ENCODE data around the gene ZSCAN22. TPM values are rescaled to one million over a fixed set of nuclear protein-coding genes. Genes with fewer than 3 reads are reported as not detected.

ZSCAN22 gene
- total and polyA plus RNA-seq, 2 of the 4 experiments (the other 2 are of a cell fraction): 2.2 to 2.5 TPM

- Histone ChIP-seq H3K4me1 (ENCODE audit: control insufficient read depth, insufficient read depth, low read length) (peaks cover 7% of the 10 kb centered on the region; the same call in 1 of the 2 replicates), H2BK120ac (ENCODE audit: low read depth, low read length) (no peak overlapping the region), H4K8ac (ENCODE audit: low read depth in 2 of 2, low read length in 2 of 2) (no peak overlapping the region), H3K4me3 (ENCODE audit: insufficient read depth, low read depth, low read length) (no peak overlapping the region), H3K14ac (replicated peaks; ENCODE audit: low read depth, low read length) (no peak overlapping the region), H3K27ac (ENCODE audit: insufficient read depth, low read length) (no peak overlapping the region), H3K56ac (ENCODE audit: extremely low read depth, insufficient read depth, low read length) (no peak overlapping the region), H2BK15ac (ENCODE audit: low read depth, low read length) (no peak overlapping the region), H3K18ac (ENCODE audit: low read depth, low read length) (no peak overlapping the region), H3K79me1 (ENCODE audit: low read depth in 1 of 2, low read length in 2 of 2) (peaks cover 0 to 21% of the 10 kb centered on the region in 2 experiments; a peak in 3 of 4 replicates), H2BK5ac (ENCODE audit: low read depth, low read length, poor library complexity, severe bottlenecking) (no peak overlapping the region), H3K4me2 (ENCODE audit: low read depth, low read length) (no peak overlapping the region), H4K5ac (ENCODE audit: low read depth, low read length) (no peak overlapping the region), H3K9me1 (ENCODE audit: insufficient read depth, low read length) (peaks cover 4% of the 10 kb centered on the region; the same call in 1 of the 2 replicates), H2AK9ac (replicated peaks; ENCODE audit: low read depth, low read length, poor library complexity) (no peak overlapping the region), H3K36me3 (ENCODE audit: control insufficient read depth, insufficient read depth, low read length) (peaks cover 11% of the 10 kb centered on the region; the same call in 1 of the 2 replicates), H2AFZ (replicated peaks; ENCODE audit: low read length, poor library complexity) (no peak overlapping the region), H3K4ac (ENCODE audit: low read depth, low read length) (no peak overlapping the region), H3K27me3 (ENCODE audit: control insufficient read depth, insufficient read depth, low read length) (peaks cover 10% of the 10 kb centered on the region), H2AK5ac (ENCODE audit: low read depth, low read length) (no peak overlapping the region), H3K9ac (ENCODE audit: low read depth, low read length) (no peak overlapping the region), H3K9me3 (ENCODE audit: control insufficient read depth, insufficient read depth, low read length) (no peaks in the 10 kb centered on the region), H2BK20ac (ENCODE audit: low read depth, low read length) (no peak overlapping the region), H3K23ac (ENCODE audit: low read depth, low read length) (no peak overlapping the region), H4K20me1 (ENCODE audit: insufficient read depth, low read length) (peaks cover 8% of the 10 kb centered on the region), H4K91ac (ENCODE audit: insufficient read depth, low read depth, low read length) (no peak overlapping the region)
- CTCF ChIA-PET: no interaction called here
- 85% methylated on average over 4 of the region's 10 CpGs; no CpG with 5 or more reads in 1 of the 2 experiments for WGBS, 2 experiments (ENCODE audit: extremely low coverage in 2 of 2, insufficient read length in 1 of 2)
- ATAC-seq (ENCODE audit: low read depth) (no peak), DNase-seq (no peak)
- intact Hi-C loops (cut with micrococcal nuclease): no loop called here
- dilution Hi-C loops (cut with HindIII; ENCODE audit: low sequenced_read_pairs, unreplicated experiment): no loop called here
- in situ Hi-C loops (cut with MboI; ENCODE audit: low sequenced_read_pairs): no loop called here
- no peak for TF ChIP-seq CEBPB (IDR thresholded peaks at IDR 0.05; ENCODE audit: low read depth, low read length)
- TF ChIP-seq FOS (IDR thresholded peaks at IDR 0.05; ENCODE audit: low read depth, low read length): no peak
- no peak for TF ChIP-seq MAFK (IDR thresholded peaks at IDR 0.05; ENCODE audit: low read depth, low read length)
- no peak for TF ChIP-seq CHD1 (IDR thresholded peaks at IDR 0.05; ENCODE audit: low read depth, low read length)
- no peak for TF ChIP-seq RAD21 (IDR thresholded peaks at IDR 0.05; ENCODE audit: low read length)
- TF ChIP-seq MAZ (IDR thresholded peaks at IDR 0.05; ENCODE audit: borderline replicate concordance, low read depth, low read length): no peak
- TF ChIP-seq, protein P1, sequence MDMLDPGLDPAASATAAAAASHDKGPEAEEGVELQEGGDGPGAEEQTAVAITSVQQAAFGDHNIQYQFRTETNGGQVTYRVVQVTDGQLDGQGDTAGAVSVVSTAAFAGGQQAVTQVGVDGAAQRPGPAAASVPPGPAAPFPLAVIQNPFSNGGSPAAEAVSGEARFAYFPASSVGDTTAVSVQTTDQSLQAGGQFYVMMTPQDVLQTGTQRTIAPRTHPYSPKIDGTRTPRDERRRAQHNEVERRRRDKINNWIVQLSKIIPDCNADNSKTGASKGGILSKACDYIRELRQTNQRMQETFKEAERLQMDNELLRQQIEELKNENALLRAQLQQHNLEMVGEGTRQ (IDR thresholded peaks at IDR 0.05; ENCODE audit: low read depth, low read length): no peak
- TF ChIP-seq BHLHE40 (IDR thresholded peaks at IDR 0.05; ENCODE audit: low read depth, low read length): no peak
- no peak for TF ChIP-seq SMC3 (IDR thresholded peaks at IDR 0.05; ENCODE audit: low read depth, low read length)
- no peak for TF ChIP-seq MXI1 (IDR thresholded peaks at IDR 0.05; ENCODE audit: borderline replicate concordance, low read depth, low read length)
- no peak for TF ChIP-seq RFX5 (IDR thresholded peaks at IDR 0.05; ENCODE audit: low read depth, low read length)
- TF ChIP-seq RCOR1 (IDR thresholded peaks at IDR 0.05; ENCODE audit: insufficient replicate concordance, low read length): no peak
- TF ChIP-seq, protein P2, sequence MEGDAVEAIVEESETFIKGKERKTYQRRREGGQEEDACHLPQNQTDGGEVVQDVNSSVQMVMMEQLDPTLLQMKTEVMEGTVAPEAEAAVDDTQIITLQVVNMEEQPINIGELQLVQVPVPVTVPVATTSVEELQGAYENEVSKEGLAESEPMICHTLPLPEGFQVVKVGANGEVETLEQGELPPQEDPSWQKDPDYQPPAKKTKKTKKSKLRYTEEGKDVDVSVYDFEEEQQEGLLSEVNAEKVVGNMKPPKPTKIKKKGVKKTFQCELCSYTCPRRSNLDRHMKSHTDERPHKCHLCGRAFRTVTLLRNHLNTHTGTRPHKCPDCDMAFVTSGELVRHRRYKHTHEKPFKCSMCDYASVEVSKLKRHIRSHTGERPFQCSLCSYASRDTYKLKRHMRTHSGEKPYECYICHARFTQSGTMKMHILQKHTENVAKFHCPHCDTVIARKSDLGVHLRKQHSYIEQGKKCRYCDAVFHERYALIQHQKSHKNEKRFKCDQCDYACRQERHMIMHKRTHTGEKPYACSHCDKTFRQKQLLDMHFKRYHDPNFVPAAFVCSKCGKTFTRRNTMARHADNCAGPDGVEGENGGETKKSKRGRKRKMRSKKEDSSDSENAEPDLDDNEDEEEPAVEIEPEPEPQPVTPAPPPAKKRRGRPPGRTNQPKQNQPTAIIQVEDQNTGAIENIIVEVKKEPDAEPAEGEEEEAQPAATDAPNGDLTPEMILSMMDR (conservative IDR thresholded peaks at IDR 0.05; ENCODE audit: low read depth, low read length): no peak
- TF ChIP-seq ELK1 (IDR thresholded peaks at IDR 0.05; ENCODE audit: borderline replicate concordance, low read depth, low read length): no peak
- TF ChIP-seq POLR2A (IDR thresholded peaks at IDR 0.05; ENCODE audit: low read depth, low read length): no peak
- TF ChIP-seq NFE2L2 (IDR thresholded peaks at IDR 0.05; ENCODE audit: low read depth, low read length): no peak
- POLR2A ChIA-PET (ENCODE audit: unreplicated experiment): no interaction called here
- BruUV-seq (replicated peaks): no TSS peak
Observed at GRCh38 chr19:58355215-58355796, 28.5 kb downstream of the ZSCAN22 start.
